ENCODE measurements around the gene CRACR2B.

The CRACR2B gene

DNA sequence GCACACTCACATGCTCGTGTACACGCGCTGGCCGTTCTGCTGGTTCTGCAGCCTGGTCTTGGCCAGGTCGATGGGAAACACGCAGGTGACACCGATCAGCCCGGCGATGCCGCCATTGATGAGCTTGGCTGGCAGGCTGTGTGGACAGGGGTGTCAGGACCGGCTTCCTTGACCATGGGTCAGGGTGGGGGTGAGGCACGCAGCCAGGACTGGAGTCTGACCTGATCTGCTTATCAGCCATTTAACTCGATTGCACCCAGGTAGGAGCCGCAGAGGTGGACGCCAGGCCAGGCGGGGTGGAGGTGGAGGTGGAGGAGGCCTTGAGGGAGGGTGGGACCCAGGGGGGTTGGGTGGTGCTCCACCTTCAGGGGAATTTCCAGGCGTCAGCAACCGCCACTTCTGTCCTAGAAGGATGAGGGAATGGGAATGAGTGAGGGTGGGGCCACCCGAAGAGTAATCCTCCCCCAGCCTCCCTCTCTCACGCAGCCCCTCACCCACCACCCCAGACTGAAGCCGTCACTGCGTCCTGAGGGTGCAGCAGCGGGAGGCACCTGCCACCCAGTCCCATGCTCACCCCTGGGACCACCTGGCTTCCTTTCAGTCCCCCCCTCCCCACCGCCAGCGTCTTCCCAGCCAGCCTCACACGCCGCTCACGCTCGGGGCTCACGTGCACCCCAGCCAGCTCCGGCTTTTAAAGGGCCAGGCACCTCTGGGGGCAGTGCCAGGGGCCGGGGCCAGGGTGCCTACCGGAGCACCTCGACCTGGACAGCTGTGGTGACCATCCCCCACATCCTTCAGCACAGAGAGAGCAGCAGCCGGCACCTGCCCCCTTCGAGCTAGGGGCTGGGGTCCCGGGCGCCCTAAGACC lies 32.7 kb upstream of the CRACR2B start:
- in situ Hi-C loops (cut with MboI; ENCODE audit: low sequenced_read_pairs): no loop called here

DNA sequence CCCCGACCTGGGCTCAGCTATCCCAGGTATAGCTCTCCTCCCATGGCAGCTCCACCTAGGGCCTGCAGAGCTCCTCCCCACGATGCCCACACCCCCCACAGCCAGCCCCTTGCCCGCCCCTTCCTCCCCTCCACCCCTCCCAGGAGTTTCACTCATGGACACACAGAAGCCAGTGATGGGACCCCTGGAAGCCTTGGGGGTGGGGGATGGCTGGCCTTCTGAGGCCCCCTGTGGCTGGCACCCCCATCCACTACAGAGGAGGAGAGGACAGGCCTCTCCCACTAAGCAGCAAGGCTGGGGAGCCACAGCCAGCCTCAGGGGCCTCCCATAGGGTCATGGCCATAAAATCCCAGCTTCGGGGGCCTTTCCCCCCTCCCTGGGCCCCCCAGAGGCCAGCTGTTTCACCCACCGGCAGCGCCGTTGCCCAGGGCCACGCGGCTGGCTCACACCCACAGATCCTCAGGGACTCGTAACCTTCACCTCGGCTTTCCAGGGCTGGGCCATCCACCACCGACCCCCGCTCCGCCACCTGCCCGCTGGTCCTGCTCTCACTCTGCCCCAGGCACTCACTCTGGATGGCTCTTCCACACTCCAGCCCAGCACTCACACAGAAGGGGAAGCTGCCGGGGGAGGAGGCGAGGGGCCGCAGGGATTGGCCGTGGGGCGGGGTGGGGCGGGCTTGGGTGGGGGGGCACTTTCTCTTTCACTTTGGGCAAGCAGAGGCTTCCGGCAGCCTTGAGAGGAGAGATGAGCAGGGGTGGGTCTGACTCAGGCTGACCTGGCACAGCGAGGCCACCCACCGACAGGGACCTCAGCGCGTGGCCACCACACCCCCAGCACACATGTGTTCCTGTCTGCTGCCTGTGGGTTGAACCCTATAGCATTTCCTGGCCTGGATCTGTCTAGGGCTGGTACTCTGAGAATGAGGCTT lies 31.8 kb upstream of the CRACR2B start:
- in situ Hi-C loops (cut with MboI; ENCODE audit: low sequenced_read_pairs): no loop called here

DNA sequence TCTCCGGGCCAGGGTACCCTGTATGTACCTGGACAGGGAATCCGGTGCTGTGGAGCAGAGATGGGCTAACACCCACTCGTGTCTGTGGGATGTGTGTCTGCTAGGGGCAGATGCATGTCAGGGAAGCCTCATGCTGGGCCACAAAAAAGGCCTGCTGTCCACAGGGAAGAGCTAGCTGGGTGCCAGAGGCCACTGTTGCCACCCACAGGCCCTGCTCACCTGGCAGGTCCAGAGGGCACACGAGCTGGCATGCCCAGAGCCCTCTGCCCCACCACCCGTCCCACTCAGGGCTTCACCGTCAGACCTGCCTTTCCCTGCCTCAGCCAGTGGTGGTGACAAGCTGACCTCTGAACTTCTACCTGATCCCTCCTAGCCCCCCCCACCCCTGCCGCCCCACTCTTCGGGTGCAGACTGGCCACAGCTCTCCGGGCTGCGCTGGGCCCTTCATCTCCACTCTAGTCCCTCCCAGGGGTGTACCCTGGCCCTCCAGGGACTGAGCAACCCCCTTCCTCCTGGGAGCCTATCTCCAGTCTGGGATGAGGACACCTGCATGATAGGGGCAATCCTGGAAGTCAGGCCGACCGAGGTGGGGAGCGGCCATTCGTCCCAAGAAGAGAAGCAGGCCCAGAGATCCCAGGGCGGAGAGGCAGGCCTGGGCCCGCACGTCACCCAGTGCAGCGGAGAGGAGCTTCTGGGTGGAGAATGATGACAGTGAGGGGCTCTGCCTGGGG lies 31.0 kb upstream of the CRACR2B start:
- in situ Hi-C loops (cut with MboI; ENCODE audit: low sequenced_read_pairs): no loop called here

DNA sequence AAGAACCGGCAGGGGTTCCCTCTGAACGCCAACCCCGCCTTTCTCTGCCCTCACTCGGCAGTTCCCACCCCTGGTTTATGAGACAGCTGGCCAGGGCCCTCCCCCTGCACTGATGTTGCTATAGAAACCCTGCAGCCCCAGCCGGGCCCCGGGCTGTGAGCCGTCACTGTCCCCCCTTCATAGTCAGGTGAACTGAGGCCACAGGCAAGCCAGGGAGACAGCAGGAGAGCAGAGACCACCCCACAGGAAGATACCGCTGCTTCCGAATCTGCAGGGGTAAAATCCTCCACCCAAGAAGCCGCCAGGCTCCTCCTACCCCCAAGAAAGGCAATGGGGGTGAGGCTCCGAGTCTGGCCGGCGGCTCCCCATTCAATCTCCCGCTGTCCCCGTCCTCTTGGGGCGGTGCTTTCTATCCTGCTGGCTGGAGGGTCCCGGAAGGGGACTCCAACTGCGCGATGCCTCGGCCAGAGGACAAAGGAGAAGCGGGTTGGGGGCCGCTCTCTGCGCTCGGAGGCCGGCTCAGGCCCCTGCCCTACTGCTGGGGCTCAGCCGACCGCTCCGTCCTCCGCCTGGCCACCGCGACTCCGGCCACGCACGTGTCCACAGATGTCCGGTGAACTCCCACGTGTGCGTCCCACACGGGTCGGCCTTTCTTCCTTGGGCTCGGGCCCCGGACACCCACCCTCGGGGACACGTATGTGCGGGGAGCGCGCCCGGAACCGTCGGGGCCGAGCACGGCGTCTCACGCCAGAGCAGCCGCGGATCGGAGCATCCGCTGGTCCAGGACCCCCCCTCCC lies 30.2 kb upstream of the CRACR2B start:
- in situ Hi-C loops (cut with MboI; ENCODE audit: low sequenced_read_pairs): no loop called here

DNA sequence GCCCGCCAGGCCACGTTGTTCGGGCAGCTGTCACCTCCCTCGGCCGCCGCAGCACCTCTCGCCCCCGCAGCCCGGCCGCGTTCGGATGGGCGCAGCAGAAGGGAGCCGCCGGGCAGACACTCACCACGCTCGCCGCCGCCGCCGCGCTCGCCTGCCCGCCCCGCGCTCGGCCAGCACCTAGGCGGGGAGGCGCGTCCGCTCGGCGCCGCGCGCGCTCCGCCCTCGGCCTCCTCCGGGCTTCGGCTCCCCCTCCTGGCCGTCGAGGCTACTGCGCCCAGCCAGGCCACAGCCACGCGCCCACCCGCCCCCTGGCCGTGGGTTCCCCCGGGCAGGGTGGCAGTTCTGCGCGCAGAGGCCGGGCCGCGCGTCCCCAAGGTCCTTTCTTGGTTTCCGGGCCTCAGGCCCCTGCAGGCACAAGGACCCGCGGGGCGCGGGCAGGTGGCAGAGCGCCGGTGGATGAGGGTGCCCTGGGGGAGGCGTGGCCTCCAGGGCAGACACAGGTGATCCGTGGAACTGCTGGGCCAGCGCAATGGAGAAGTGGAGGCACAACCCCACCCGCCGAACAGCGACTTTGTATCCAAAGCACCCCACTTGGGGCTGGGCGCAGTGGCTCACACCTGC lies 29.5 kb upstream of the CRACR2B start, which contains the start of gene SLC25A22:
Gene SLC25A22, minus strand, starts transcription at position 189 of the 621 bp plus-strand sequence. CDS start 3,275 bp downstream, outside the sequence.
- in situ Hi-C loops (cut with MboI; ENCODE audit: low sequenced_read_pairs): no loop called here

DNA sequence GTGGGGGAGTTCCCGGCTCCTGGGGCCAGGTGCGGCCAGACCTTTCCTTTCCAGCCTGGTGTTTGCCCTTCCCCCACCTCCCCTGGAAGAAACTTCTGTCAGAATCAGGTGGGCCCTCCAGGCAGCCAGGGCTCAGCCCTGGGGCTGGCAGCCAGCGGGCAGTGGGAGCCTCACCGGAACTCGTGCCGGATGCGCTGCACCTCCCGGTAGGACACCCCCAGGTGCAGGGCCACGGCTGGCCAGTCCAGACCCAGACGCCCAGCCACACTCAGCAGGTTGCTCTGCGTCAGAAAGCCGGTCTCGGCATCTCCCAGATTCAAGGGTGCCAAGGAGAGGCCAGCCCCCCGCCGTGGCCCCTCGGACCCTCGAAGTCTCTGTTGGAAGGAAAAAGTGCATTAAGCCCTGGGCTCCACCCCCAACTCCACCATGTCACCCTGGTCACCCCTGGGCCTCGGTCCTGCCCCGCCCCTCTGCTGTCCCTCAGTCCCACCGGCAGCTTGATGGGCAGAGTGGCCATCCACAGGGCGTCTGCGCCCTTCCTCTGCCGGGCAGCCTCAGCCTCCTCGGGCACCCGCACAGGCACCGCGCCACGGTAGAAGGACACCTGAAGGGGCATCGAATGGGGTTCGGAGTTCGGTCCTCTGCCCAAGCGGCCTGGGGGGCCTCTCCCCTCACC lies 27.9 kb upstream of the CRACR2B start:
- in situ Hi-C loops (cut with MboI; ENCODE audit: low sequenced_read_pairs): no loop called here

DNA sequence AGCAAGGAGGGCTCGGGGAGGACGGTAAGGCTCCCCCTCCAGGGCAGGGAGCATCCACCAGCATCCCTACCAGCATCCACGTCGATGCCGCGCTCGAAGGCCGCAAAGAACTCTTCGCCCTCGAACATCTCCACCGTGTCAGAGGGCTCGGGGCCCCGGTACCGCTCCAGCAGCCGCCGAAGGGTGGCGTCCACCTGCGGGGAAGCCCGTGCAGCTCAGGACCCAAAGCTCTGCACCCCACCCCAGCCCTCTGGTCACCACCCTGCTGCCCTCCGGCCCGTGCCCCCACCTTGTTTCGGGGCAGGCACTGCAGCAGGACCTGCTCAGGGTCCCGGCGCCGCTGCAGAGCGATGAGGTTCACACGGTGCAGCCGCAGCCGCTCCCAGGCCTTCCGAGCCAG lies 27.2 kb upstream of the CRACR2B start:
- in situ Hi-C loops (cut with MboI; ENCODE audit: low sequenced_read_pairs): no loop called here

DNA sequence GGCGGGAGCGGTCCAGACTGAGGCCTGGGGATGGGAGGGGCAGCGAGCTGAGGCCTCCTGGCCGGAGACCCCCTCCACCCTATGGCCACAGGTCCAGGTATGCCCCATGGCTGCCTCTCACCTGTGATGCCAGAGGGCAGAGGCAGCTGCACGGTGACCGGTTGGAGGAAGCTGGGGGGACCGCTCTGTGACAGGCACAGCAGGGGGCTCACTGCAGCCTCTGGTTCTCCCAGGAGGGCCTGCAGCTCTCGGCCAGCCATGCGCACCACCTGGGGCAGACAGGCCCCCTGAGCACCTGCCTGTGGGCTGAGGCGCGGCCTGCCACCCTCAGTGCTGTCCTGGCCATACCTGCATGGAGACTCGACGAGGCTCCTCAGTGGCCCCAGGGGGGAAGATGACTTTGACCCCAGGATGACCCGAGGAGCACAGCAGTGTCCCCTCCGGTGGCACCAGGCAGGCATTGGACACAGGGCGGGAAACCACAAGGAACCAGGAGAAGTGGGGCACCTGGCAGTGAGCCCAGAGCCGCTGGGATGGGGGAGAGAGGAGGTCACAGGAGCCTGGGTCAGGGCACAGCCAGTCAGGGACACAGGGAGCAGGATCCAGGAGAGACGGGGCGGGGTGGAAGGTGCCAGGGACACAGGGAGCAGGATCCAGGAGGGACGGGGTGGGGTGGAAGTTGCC lies 26.5 kb upstream of the CRACR2B start:
- in situ Hi-C loops (cut with MboI; ENCODE audit: low sequenced_read_pairs): no loop called here

DNA sequence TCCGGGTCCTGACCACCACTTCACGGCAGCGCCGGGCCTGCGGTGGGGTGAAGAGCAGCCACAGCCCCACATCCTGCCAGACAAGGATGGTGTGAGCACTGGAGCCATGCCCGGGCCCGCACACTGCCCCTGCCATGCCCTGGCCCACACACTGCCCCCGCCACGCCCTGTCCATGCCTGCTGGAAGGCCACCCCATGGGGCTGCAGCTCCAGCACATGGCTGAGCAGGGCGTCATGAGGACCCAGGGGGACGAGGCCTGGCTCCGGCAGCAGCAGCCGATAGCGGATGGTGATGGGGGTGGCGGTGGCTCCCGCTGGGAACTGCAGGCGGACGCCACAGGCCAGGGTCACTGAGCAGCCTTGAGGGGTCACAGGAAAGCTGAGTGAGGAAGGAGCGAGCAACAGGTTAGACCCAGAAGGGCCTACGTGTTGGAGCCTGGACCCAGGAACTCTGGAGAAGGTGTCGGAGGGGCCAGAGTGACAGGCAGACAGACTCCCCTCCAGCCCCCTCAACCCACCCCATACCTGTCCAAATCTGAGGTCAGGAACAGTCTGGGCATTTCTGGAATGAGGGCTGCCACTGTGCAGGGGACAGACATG lies 25.6 kb upstream of the CRACR2B start:
- in situ Hi-C loops (cut with MboI; ENCODE audit: low sequenced_read_pairs): no loop called here

DNA sequence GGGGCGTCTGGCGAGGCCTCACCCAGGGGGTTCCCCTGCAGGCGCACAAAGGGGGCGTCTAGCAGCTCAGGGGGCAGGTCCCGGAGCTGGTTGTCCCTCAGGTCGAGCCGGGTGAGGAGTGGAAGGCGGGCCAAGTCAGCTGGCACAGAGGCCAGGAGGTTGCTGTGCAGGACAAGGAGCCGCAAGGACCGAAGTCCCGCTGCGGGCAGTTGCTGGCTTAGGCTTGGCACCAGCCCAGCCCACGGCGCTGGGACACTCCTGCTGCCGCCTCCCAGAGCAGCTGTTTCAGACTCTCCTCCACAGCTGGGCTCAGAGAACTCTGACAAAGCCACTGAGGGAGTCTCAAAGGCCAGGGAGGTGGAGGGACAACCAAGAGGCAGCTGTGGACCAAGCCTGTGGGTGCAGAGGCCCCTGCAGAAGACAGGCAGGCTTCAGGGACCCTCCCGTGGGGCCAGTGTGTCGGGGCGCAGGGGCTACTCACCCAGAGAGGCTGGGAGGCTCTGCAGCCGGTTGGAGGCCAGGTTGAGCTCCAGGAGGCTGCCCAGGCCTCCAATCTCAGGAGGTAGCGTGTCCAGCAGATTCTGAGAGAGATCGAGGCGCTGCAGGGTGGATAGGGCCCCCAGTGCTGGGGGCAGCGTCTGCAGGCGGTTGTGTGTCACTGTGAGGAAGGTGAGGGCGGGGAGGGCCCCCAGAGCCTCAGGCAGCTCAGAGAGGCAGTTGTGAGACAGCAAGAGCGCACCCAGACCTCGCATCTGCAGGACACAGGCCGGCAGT lies 24.8 kb upstream of the CRACR2B start:
- in situ Hi-C loops (cut with MboI; ENCODE audit: low sequenced_read_pairs): no loop called here

DNA sequence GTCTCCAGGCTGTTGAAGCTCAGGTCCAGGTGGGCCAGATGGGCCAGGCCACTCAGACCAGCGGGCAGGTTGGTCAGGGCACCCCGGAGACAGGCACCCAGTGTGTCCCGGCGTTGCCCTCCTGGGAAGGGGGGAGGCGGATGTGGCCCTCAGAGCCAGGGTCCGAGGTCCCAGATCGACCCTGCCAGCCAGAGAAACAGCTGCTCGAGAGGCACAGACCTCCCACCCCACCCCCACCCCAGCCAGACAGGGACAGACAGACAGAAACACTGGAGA lies 24.3 kb upstream of the CRACR2B start:
- in situ Hi-C loops (cut with MboI; ENCODE audit: low sequenced_read_pairs): no loop called here

DNA sequence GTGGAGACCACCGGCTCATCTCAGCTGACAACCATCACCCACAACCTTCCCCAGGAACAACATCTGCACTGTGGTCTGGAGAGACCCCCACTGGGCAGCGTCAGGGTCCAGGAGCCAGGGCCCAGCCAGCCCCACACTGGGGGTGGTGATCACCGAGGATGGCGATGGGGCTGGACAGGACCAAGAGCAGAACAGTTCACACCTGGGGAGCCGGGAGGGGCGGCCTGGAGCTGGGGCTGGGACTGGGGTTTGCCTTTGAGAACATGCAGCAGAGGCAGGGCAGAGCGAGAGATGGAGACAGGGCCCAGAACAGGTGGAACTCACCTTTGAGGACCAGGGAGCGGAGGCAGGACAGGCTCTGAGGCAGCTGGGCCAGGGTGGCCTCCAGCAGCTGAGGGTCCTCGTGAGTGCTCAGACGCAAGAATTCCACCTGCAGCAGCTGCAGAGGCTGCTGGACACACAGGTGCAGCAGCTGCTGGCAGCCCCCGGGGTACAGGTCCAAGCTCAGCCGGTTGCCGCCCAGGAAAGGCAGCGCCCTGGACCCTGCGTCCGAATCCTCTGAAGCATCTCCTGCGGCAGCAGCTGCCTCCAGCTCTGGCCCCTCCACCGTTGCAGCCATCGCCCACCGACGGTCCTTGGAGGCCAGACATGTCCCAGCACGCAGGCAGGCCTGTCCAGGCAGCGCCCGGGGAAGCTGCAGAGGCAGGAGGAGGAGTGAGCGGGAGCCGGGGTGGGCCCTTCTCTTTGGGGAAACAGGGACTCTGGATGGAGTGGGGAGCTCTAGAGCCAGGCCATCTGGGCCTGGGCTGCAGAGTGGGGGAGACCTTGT lies 23.7 kb upstream of the CRACR2B start:
- in situ Hi-C loops (cut with MboI; ENCODE audit: low sequenced_read_pairs): no loop called here

DNA sequence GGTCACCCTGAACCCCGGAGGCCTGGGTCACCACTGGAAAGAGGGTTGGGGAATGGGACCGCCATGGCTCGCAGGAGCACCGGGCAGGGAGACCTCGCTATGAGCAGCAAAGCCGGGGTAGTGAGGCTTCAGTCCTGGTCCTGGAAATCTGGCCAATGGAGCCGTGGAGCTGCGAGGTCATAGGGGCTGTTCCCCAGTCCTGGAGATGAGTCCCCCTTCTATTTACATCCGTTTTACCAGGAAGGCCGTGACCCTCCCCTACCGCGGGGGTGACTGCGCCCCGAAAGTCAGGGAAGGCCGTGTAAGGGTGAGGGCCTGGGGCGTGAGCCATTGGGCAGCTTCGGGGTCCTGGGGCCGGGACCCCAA lies 23.1 kb upstream of the CRACR2B start:
- in situ Hi-C loops (cut with MboI; ENCODE audit: low sequenced_read_pairs): no loop called here

DNA sequence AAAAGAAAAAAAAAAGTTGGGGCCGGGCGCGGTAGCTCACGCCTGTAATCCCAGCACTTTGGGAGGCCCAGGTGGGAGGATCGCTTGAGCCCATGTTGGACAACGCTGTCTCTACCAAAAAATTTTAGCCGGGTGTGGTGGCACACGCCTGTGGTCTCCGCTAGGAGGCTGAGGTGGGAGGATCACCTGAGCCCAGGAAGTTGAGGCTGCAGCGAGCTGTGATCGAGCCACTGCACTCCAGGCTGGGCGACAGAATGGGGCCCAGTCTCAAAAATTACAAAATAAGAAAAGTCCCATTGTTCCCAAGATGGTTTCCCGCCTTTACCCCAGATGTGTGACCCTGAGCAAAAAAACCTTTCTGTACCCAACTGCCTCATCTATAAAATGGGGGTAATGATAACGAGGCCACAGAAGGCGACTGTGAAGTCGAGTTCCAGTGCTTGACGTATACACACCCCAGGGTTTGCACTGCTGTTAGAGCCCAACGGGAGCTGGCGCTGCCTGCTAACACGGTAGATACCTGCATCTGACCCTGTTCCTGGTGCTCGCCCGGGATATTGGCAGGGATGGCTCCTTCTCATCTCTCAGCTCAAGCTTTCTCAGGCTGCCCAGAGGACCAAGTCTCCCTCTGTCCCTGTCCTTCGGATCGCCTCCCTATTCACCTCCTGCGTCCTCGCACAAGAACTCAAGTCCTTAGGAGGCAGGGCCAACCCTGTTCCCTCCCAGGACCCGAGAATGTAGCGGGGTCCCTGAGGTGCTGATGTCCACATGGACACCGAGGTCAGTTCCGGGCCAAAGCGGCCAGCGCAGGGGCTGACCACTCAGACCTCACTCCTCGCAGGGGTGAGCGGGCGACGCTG lies 19.1 kb upstream of the CRACR2B start:
- in situ Hi-C loops (cut with MboI; ENCODE audit: low sequenced_read_pairs): no loop called here

DNA sequence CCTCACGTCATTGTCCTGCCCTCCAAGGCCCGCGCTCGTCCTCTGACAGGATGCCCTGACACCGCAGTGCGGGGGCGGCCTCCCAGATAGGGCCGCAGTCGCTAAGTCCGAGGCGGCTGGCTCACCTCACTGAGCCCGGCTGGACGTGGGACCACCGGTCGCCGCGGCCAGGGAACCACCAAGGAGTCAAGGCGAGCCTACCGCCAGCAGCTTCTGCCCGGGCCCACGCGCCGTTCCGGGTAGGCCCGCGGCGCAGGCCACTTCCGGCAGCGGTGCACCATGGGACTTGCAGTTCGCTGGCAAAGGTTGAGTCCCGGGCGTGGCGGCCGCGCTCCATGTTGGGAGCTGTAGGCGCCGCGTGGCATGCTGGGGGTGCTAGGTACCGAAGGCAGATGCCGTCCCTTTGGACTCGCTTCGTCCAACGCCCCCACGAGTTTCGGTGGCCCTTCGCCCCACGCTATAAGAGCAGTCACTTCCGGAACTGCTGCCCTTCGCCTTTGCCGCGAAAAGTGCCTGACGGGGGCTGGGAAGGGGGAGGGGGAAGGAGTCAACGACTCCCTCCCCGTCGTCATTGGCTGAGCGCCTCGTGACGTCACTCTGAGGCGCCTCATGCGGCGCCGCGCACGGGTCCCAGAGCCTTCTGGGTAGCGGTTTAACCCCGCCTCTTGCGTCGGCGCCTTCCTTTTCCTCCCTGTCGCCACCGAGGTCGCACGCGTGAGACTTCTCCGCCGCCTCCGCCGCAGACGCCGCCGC lies 18.3 kb upstream of the CRACR2B start, which contains the start of gene RPLP2:
Gene RPLP2, plus strand, starts transcription at position 681 of the 753 bp plus-strand sequence. CDS start 268 bp downstream, outside the sequence.
- in situ Hi-C loops (cut with MboI; ENCODE audit: low sequenced_read_pairs): no loop called here

All from hTERT RPE-1 (cell line).